HG03432 (cell line): Measurements from ENCODE around the gene MAPK8IP2.
"Not testable (repeated sequence)": the region's sequence is repeated elsewhere in the genome, so short reads cannot be mapped to it uniquely, and the experiment has no call there.

Source experiments
- ATAC-seq: cut with Tn5 transposase; IDR thresholded peaks from one replicate; pipeline ENCODE4 v1.9.1; 2021; ENCODE audit warnings: mild to moderate bottlenecking, moderate library complexity; ENCODE audit not compliant: unreplicated experiment

MAPK8IP2 gene

DNA sequence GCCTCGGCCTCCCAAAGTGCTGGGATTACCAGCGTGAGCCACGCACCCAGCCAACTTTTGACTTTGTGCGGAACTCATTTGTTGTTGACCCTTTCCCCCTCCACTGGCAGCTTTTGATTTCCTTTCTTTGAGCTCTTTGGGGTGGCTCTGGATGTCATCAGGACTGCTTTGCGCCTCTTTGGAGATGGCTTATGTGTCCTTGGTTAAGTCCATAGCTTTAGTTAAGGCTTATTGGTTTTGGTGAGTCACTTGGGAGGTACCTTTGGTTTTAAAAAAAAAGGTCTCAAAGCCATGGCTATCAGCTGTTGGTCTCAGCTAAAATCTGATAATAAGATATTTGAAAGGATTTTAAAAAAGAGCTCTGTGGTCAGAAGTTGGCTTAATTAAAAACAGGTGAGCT is 32.5 kb downstream of the MAPK8IP2 start:
- no peak for ATAC-seq

DNA sequence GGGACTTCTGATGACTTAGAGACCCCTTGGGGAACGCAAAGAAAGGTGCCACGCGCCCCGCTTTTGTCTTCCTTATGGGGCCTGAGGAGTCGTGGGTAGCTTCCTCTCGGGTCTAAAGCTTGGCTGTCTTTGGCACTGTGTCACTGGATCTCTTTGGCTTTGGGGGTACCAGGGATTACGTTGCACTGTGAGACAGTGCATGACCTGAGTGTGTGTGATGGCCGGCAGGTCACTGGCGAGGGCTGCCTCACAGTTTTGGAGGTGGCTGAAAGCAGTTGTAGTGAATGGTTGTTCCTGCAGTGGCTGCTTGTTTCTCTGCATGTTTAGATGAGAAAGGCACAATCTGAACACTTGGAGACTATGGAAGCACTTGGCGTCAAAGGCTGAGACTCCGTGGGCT is 33.2 kb downstream of the MAPK8IP2 start:
- no peak for ATAC-seq

DNA sequence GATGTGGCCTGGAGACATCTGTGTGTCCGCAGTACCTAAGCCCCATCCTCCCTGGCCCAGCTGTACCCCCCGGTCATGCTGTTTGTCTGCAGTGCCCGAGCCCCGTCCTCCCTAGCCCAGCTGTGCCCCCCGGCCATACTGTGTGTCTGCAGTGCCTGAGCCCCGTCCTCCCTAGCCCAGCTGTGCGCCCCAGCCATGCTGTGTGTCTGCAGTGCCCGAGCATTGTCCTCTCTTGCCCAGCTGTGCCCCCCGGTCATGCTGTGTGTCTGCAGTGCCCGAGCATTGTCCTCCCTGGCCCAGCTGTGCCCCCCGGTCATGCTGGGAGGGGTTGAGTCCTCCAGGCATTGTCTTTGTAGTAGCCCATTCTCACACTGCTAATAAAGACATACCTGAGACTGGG is 35.0 kb downstream of the MAPK8IP2 start:
- ATAC-seq: no peak

DNA sequence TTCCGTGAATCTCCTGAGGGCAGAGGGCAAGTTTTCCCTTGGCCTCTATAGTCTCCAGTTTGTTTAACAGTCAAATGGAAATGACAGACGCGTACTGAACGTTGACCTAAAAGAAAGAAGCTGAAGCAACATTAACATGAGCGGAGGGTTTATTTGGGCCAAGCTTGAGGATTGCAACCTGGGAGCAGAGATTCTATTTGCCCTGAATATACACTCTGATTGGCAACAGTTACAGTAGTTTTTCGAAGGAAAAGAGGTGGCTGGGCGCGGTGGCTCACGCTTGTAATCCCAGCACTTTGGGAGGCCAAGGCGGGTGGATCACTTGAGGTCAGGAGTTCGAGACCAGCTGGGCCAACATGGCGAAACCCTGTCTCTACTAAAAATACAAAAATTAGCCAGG is 39.7 kb downstream of the MAPK8IP2 start:
- not testable (repeated sequence) for ATAC-seq

DNA sequence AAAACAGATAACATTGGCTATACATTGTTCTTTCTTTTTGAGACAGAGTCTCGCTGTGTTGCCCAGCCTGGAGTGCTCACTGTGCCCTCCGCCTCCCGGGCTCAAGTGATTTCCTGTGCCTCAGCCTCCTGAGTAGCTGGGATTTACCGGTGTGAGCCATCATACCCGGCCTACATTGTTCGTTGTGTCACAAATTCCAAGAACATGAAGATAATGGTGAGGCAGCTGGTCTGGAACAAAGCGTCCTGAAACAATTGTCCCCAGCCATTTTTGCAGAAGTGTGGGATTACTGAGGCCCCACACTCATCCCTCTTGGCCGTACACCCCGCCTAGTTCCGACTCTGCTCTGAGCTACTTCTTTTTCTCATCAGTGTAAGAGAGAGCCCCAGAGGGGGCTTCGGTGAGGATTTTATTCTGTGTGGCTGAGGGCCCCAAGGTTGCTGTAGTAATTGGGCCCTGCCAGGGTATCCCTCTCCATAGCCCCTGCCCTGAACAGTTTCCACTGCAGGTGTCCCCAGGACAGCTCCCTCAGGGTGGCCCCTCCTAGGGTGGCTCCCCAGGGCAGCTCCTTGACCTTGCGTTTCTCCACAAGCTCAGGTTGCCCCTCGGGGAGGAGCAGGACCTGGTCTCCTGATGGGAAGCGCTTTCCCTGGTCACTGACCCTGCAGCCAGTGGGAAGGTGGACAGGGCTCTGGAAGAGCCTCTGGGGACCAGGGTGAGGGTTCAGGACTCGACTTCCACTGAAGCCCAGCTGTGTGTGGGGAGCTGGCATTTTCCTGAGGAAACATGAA is 40.5 kb downstream of the MAPK8IP2 start:
- no peak for ATAC-seq

DNA sequence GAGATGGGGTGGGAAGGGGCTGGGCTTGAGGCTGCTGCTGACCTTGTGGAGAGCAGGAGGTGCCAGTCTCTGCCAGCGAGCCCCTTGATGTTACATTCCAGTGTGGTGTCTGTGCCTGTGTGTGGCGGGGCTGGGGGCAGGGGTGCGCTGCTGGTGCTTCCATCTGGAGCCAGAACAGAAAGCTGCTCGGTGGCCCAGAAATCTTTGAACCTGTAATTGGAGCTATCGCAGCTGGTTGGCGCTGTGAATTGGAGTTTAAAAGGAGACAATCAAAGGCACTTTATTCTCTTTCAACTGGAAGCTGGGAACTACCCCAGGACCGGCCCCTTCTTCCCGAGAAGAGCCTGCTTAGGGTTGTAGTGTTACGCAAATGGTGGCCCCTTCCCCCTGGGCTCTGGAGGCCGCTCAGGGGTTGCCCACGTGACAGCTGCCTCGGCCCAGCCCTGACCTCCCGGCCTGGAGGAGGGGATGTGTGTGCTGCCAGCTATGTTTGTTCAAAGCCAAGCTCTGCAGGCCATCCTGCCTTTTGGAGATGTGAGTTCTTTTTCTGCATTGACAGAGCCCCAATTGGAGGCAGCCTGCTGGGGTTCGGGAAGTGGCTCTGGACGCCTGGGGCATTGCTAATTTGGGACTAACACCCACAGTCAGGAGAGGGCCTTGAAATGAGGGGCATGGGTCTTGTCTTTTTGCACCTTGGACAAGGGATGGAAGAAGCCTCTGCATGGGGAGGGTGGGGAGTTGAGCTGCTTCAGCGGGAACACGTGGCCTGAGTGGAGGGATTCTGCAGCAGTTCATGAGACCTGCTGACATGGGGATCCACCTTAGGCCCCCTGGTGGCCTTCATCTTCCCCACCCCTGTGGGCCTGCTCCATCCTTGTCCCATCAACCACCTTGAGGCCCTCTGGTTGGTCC is 41.4 kb downstream of the MAPK8IP2 start:
- ATAC-seq: no peak

DNA sequence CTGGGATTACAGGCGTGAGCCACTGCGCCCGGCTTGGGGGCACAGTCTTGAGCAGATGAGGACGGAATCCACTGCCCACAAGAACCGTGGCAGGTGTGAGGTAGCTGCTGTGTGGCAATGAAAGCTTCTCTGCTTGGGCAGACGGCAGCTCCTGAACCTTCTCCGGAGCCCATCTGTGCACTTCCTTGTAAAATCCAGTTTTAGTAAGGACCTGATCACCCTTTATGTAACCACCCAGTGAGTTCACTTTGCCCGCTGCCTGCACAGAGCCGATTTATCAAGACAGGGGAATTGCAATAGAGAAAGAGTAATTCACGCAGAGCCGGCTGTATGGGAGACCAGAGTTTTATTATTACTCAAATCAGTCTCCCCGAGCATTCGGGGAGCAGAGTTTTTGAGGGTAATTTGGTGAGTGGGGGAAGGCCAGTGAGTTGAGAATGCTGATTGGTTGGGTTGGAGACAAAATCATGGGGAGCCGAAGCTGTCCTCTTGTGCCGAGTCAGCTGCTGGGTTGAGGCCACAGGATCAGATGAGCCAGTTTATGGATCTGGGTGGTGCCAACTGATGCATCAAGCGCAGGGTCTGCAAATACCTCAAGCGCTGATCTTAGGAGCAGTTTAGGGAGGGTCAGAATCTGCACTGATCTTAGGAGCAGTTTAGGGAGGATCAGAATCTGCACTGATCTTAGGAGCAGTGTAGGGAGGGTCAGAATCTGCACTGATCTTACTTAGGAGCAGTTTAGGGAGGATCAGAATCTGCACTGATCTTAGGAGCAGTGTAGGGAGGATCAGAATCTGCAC is 42.6 kb downstream of the MAPK8IP2 start:
- ATAC-seq: not testable (repeated sequence)

DNA sequence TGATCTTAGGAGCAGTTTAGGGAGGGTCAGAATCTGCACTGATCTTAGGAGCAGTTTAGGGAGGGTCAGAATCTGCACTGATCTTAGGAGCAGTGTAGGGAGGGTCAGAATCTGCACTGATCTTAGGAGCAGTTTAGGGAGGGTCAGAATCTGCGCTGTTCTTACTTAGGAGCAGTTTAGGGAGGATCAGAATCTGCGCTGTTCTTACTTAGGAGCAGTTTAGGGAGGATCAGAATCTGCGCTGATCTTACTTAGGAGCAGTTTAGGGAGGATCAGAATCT is 43.2 kb downstream of the MAPK8IP2 start:
- not testable (repeated sequence) for ATAC-seq

DNA sequence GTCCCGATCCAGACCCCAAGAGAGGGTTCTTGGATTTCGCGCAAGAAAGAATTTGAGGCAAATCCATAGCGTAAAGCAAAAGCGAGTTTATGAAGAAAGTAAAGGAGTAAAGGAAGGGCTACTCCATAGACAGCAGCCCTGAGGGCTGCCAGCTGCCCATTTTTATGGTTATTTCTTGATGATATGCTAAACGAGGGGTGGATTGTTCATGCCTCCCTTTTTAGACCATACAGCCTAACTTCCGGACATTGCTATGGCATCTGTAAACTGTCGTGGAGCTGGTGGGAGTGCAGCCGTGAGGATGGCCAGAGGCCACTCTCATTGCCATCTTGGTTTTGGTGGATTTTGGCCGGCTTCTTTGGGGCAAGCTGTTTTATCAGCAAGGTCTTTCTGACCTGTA is 52.7 kb downstream of the MAPK8IP2 start:
- ATAC-seq: no peak

DNA sequence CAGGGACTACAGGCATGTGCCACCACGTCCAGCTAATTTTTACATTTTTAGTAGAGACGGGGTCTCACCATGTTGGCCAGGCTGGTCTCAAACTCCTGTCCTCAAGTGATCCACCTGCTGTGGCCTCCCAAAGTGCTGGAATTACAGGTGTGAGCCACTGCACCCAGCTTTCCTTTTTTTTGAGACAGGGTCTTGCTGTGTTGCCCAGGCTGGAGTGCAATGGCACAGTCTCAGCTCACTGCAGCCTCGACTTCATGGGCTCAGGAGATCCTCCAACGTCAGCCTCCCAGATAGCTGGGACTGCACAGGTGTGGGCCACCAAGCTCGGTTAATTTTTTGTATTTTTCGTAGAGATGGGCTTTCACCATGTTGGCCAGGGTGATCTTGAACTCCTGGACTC is 54.1 kb downstream of the MAPK8IP2 start:
- ATAC-seq: not testable (repeated sequence)

DNA sequence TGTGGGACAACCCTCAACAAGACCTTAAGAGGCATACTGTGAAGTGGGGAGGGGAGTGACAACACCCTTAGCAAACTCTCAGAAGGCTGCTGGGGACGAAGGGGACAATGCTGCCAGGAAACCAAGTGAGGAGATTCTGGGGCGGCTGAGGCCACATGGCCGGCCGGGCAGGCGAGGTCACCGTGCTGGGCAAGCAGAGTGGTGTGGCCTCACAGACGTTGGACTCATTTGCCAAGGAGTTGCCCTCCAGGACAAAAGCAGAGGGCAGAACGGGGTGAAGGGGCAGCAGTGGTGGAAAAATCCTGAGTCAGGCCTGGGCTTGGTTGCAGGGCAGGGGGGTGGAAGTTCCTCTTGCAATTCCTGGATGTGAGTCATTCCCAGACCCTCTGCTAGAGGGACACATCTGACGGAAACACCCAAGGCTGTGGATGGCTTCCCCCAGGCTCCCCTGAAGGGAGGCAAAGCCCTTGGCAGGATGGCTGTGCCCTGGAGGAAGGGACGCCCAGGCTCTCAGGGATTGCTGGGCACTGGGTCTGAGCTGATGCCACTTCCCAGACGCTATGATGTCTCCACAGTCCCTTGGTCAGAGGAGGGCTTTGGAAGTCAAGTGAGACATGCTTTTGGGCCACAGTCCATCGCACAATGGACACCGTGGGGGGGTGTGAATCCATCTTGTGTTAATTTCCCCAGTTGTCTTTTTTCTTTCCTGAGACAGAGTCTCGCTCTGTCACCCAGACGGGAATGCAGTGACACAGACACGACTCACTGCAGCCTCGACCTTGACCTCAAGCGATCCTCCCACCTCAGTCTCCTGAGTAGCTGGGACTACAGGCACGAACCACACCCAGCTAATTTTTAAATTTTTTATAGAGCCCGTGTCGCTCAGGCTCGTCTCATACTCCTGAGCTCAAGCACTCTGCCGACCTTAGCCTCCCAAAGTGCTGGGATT is 55.8 kb downstream of the MAPK8IP2 start:
- no peak for ATAC-seq

DNA sequence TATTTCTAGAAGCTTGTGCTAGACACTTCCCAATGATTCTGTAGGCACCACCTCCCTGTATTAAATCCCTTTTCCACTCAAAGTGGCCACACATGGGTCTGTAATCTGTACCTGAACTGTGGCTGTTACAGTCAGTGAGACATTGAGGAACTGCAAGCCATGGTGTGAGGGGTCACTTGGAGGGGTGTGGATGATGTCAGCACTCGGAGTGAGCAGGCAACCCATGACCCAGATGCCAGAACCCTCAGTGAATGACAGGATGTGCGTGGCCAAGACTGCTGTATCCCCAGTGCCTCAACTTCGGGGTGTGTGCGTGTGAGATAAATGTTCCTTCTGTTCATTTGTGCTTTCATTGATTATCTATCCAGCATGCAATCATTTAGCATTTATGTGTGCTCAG is 57.3 kb downstream of the MAPK8IP2 start:
- no peak for ATAC-seq

DNA sequence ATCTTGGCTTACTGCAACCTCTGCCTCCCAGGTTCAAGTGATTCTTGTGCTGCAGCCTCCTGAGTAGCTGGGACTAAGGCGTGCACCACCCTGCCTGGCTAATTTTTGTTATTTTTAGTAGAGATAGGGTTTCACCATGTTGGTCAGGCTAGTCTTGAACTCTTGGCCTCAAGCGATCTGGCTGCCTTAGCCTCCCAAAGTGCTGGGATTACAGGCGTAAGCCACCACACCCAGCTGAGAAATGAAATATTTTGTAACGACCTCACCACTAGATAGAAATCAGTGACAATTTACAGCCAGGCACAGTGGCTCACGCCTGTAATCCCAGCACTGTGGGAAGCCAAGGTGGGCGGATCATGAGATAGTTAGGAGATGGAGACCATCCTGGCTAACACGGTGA is 59.1 kb downstream of the MAPK8IP2 start:
- not testable (repeated sequence) for ATAC-seq

DNA sequence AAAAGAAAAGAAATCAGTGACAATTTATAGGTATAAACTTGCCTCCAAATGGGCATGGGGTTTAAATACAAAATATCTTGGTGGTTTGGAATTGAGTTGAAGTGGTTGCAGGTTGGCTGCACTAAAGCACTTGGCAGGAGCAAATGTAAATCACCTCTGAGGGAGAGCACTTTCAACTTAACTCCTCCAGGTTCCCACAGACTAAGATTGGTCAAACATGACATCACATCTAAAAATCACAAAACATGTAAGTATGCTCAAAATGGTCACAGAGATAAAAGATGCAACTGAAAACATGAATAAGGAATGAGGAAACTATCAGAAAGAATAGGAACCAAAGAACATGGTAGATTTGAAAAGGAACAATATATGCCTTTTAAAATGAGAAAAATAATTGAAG is 59.7 kb downstream of the MAPK8IP2 start:
- ATAC-seq: no peak
